Activated CD4-positive, alpha-beta T cell treated with anti-CD3 and anti-CD28 coated beads, Interleukin-2, amount 10 ng/mL, durations not matched to agents 7 days and 5 days (primary cell): ENCODE measurements around the gene PCSK5. TPM values are rescaled to one million over a fixed set of nuclear protein-coding genes. Genes with fewer than 3 reads are reported as not detected.

ENCODE experiments used
- CTCF ChIA-PET: fragments of 350-600 bp; sonication (Branson Sonifier 250); formaldehyde crosslinking; loops from one replicate; lab custom pipeline; 2021; ENCODE audit warnings: antibody characterized with exemption; lab: Charles Lee
- POLR2A ChIA-PET: fragments of 350-600 bp; sonication (Branson Sonifier 250); formaldehyde crosslinking; loops from one replicate; lab custom pipeline; 2021; ENCODE audit warnings: antibody characterized with exemption; lab: Charles Lee
- DNase-seq: peaks from one replicate; pipeline ENCODE4 v3.0.0-alpha.2; 2020
- H3K27ac Mint-ChIP-seq: one replicate; pipeline ENCODE4 v1.8.0; 2021; ENCODE audit warnings: mild to moderate bottlenecking, moderate library complexity, mixed read lengths
- H3K27me3 Mint-ChIP-seq: one replicate; pipeline ENCODE4 v1.8.0; 2021; ENCODE audit warnings: mixed read lengths
- H3K36me3 Mint-ChIP-seq: one replicate; pipeline ENCODE4 v1.8.0; 2021; ENCODE audit warnings: low read depth, mixed read lengths
- H3K4me1 Mint-ChIP-seq: one replicate; pipeline ENCODE4 v1.8.0; 2021; ENCODE audit warnings: mixed read lengths
- H3K4me3 Mint-ChIP-seq: one replicate; pipeline ENCODE4 v1.8.0; 2021; ENCODE audit warnings: mild to moderate bottlenecking, moderate library complexity, mixed read lengths
- H3K9me3 Mint-ChIP-seq: one replicate; pipeline ENCODE4 v1.8.0; 2021; ENCODE audit warnings: mixed read lengths
- total RNA-seq, 2 experiments: library from RNA; stranded (reverse); gene quantifications; one replicate each; pipeline ENCODE4 v1.2.3, GENCODE V29; 2021

Gene PCSK5
- total RNA-seq, 2 experiments from 2014 or later = 3.9 to 4.3 TPM

DNA sequence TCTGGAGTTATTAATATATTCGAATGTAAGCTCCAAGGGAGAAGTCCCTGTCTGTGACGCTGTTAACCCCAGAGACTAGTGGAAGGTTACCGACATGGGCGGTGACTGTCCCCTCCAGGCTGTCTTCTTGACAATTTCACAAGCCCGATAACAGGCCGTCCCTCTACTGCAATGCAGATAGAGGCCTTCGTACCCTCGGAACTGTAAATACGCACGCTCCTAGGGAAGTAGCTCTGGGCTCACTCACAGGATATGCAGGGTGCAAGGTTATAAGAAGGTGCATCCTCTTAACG is 504.4 kb downstream of the PCSK5 start:
- peak overlapping the region; percentile 98 for H3K27ac Mint-ChIP-seq
- ChIA-PET POLR2A (interaction anchor here (1.0 to 1.1 kb wide), 2 partner anchors 9 to 266 kb away, joined by 3 read pairs; no protein-coding TSS in a partner anchor), CTCF (interaction anchor here (0.6 to 1.7 kb wide), 11 partner anchors 8 to 505 kb away, joined by 3 to 6 read pairs (median 4); partner anchors contain the start of genes GCNT1 and PCSK5)
- peaks cover 36% of the 10 kb centered on the region for H3K4me1 Mint-ChIP-seq
- H3K36me3 Mint-ChIP-seq = peaks cover 22% of the 10 kb centered on the region
- peak overlapping the region; percentile 88 for H3K4me3 Mint-ChIP-seq
- H3K27me3 Mint-ChIP-seq = no peaks in the 10 kb centered on the region
- peak; percentile 69 for DNase-seq
- peaks cover 2% of the 10 kb centered on the region for H3K9me3 Mint-ChIP-seq

DNA sequence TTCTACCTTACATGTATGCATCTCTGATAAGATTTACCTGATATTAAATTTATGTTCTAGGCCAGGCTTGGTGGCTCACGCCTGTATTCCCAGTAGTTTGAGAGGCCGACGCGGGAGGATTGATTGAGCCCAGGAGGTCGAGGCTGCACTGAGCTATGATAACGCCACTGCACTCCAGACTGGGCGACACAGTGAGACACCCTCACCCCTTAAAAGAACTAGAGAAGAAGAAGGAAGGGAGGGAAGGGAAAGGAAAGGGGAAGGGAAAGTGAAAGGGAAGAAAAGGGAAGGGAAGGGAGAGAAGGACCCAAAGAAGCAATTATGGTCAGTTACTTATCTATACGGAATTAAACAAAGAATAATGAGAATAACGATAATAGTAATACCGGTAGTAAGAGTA is 504.9 kb downstream of the PCSK5 start:
- Mint-ChIP-seq H3K27ac (peak overlapping the region; percentile 78), H3K9me3 (peaks cover 2% of the 10 kb centered on the region), H3K4me3 (peak overlapping the region; percentile 65), H3K27me3 (no peaks in the 10 kb centered on the region), H3K4me1 (peaks cover 39% of the 10 kb centered on the region), H3K36me3 (peaks cover 22% of the 10 kb centered on the region)
- DNase-seq = no peak
- POLR2A ChIA-PET = interaction anchor here (1.1 kb wide), 1 partner anchor 265 kb away, joined by 3 read pairs; no protein-coding TSS in a partner anchor
- CTCF ChIA-PET = interaction anchor here (1.1 to 1.7 kb wide), 5 partner anchors 8 to 255 kb away, joined by 3 to 5 read pairs (median 4); partner anchors contain the start of gene GCNT1

DNA sequence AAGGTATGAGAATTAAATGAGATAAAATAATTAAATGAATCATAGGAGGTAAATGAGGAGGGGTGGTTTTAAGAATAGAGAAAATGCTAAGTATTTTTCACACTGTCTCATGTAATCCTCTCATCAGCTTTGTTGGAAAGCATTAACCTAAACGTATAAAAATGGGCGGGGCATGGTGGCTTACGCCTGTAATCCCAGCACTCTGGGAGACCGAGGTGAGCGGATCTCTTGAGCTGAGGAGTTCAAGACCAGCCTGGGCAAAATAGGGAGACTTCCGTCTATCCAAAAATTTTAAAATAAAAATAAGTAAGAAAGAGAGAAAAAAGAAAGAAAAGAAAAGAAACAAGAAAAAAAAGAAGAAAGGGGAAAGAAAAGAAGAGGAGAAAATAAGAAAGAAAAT is 505.7 kb downstream of the PCSK5 start:
- Mint-ChIP-seq H3K36me3 (peaks cover 16% of the 10 kb centered on the region), H3K27me3 (no peaks in the 10 kb centered on the region), H3K27ac (no peak overlapping the region), H3K9me3 (peaks cover 2% of the 10 kb centered on the region), H3K4me1 (peaks cover 38% of the 10 kb centered on the region), H3K4me3 (no peak overlapping the region)
- CTCF ChIA-PET = no interaction called here
- no peak for DNase-seq
- POLR2A ChIA-PET = no interaction called here

DNA sequence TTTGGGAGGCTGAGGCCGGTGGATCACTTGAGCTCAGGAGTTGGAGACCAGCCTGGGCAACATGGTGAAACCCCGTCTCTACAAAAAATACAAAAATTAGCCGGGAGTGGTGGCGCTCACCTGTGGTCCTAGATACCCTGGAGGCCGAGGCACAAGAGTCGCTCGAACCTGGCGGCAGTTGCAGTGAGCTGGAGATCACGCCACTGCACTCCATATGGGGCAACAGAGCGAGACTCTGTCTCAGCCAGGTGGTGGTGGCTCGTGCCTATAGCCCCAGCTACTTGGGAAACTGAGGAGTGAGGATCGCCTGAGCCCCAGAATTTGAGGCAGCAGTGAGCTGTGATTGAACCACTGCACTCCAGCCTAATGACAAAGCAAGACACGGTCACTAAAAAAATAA is 506.1 kb downstream of the PCSK5 start:
- CTCF ChIA-PET = no interaction called here
- Mint-ChIP-seq H3K4me3 (no peak overlapping the region), H3K27ac (no peak overlapping the region), H3K36me3 (peaks cover 13% of the 10 kb centered on the region), H3K9me3 (peaks cover 2% of the 10 kb centered on the region), H3K4me1 (peaks cover 40% of the 10 kb centered on the region), H3K27me3 (no peaks in the 10 kb centered on the region)
- DNase-seq = no peak
- POLR2A ChIA-PET = no interaction called here

DNA sequence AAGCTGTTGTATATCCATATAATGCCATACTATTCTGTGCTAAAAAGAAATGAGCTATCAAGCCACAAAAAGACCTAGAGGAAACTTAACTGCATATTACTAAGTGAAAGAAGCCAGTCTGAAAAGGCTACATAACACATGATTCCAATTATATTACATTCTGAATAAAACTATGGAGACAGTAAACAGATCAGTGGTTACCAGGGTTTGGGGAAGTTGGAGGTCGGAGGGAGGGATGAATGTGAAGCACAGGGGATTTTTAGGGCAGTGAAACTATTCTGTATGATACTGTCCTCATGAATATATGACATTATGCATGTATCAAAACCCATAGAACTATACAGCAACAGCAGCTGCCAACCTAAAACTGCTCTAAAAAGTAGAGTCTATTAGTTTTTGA is 509.4 kb downstream of the PCSK5 start:
- H3K4me1 Mint-ChIP-seq = peaks cover 41% of the 10 kb centered on the region
- no peak for DNase-seq
- POLR2A ChIA-PET = no interaction called here
- H3K36me3 Mint-ChIP-seq = no peaks in the 10 kb centered on the region
- H3K27me3 Mint-ChIP-seq = no peaks in the 10 kb centered on the region
- H3K4me3 Mint-ChIP-seq = no peak overlapping the region
- H3K27ac Mint-ChIP-seq = no peak overlapping the region
- H3K9me3 Mint-ChIP-seq = no peaks in the 10 kb centered on the region
- CTCF ChIA-PET = no interaction called here

DNA sequence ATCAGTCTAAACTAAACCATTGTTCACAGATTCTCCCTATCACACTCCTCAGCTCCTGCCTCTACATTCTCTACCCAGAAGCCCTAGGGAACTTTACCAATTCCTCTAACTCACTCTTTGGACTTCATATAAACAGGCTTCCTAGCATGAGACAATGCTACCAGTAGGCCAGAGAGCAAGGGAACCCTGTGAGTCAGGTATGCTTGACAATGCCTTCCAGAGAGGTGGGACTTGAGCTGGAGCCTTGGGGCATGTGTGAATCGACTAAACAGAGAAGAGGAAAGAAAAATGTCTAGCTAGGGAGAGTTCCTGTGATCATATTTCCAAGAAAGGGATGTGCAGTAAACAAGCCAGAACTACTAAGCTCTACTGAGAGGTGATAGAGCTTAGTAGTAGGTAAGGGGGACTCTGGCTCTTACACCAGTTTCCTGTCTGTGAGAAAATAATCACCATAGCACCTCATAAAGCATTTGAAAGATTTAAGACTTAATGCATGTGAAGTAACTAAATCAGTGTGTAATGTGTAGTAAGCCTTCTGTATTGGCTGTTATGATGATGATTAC is 510.1 kb downstream of the PCSK5 start:
- H3K9me3 Mint-ChIP-seq = no peaks in the 10 kb centered on the region
- ChIA-PET POLR2A (no interaction called here), CTCF (interaction anchor here (0.6 kb wide), 1 partner anchor 18 kb away, joined by 3 read pairs; no protein-coding TSS in a partner anchor)
- peaks cover 36% of the 10 kb centered on the region for H3K4me1 Mint-ChIP-seq
- no peak overlapping the region for H3K4me3 Mint-ChIP-seq
- no peaks in the 10 kb centered on the region for H3K27me3 Mint-ChIP-seq
- no peak for DNase-seq
- no peaks in the 10 kb centered on the region for H3K36me3 Mint-ChIP-seq
- no peak overlapping the region for H3K27ac Mint-ChIP-seq

DNA sequence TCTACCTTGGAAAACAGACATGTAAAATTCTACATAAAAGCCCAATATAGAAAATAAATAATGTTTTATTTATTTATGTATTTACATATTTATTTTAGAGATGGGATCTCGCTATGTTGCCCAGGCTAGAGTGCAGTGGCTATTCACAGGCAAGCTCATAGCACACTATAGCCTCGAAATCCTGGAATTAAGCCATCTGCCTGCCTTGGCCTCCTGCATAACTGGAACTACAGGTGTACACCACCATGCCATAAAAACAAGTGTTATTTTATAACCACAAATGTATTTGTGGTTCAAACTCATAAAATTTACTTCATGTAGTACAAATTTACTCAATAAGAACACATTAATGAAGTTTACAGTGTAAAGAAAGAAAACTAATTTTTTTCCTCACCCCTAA is 510.7 kb downstream of the PCSK5 start:
- Mint-ChIP-seq H3K27ac (no peak overlapping the region), H3K4me1 (peaks cover 34% of the 10 kb centered on the region), H3K27me3 (no peaks in the 10 kb centered on the region), H3K9me3 (no peaks in the 10 kb centered on the region), H3K4me3 (no peak overlapping the region), H3K36me3 (no peaks in the 10 kb centered on the region)
- ChIA-PET POLR2A (no interaction called here), CTCF (interaction anchor here (1.7 kb wide), 1 partner anchor 9 kb away, joined by 3 read pairs; no protein-coding TSS in a partner anchor)
- DNase-seq = no peak

DNA sequence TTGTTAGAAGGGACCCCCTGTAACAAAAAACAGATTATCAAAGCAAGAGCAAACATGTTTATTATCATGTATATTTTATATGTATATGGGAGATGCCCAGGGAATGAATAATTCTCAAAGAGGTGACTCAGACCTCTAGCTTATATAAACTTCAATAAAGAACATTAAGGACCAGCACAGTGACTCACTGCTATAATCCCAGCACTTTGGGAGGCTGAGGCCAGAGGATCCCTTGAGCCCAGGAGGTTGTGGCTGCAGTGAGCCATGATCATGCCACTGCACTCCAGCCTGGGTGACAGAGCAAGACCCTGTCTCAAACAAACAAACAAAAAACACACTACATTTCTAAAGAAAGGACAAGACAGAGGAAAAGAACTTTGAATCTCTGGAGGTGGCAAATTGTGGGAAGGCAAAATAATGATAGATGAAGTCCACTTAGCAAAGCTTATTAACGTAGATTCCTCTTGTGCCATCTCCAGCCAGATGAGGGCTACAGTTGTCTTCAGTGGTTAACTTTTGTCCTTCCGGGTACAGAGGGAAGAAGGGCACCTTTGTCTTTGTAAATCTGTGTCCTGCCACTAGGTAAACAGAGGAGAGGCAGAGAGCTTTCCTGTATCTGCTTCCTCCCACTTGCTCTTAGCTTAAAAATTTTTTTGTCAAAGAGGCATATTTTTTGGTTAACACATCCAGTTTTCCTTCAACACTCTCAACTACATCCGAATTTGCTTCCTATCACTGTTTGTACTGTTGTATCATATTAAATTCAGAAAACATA is 511.3 kb downstream of the PCSK5 start:
- Mint-ChIP-seq H3K9me3 (no peaks in the 10 kb centered on the region), H3K36me3 (no peaks in the 10 kb centered on the region), H3K4me3 (no peak overlapping the region), H3K4me1 (peaks cover 34% of the 10 kb centered on the region), H3K27me3 (no peaks in the 10 kb centered on the region), H3K27ac (no peak overlapping the region)
- POLR2A ChIA-PET = no interaction called here
- no peak for DNase-seq
- CTCF ChIA-PET = interaction anchor here (1.1 to 1.7 kb wide), 3 partner anchors 9 to 50 kb away, joined by 3 to 4 read pairs (median 3); no protein-coding TSS in a partner anchor

DNA sequence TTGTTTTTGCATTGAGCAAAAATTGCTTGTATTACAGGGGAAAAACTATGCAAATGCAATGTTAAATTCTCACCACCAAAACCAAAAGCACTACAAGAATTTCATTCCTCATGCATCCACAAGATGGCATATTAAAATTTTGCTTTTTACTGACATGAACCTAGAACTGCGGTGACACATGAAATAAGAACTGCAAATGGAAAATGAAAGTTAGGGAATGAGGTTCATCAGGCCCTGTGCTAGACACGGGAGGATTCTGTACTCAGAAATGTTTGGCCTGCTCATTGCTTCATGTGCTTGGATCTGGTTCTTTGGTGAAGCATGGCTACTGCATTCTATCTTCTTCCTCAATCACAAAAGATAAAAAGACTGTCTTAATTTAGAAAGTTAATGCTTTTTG is 512.9 kb downstream of the PCSK5 start:
- Mint-ChIP-seq H3K9me3 (no peaks in the 10 kb centered on the region), H3K4me3 (peak overlapping the region; percentile 51), H3K4me1 (peaks cover 34% of the 10 kb centered on the region), H3K27me3 (no peaks in the 10 kb centered on the region), H3K36me3 (no peaks in the 10 kb centered on the region), H3K27ac (peak overlapping the region; percentile 81)
- ChIA-PET POLR2A (no interaction called here), CTCF (interaction anchor here (0.7 to 1.0 kb wide), 2 partner anchors 9 to 36 kb away, joined by 3 to 5 read pairs; no protein-coding TSS in a partner anchor)
- peak; percentile 45 for DNase-seq

DNA sequence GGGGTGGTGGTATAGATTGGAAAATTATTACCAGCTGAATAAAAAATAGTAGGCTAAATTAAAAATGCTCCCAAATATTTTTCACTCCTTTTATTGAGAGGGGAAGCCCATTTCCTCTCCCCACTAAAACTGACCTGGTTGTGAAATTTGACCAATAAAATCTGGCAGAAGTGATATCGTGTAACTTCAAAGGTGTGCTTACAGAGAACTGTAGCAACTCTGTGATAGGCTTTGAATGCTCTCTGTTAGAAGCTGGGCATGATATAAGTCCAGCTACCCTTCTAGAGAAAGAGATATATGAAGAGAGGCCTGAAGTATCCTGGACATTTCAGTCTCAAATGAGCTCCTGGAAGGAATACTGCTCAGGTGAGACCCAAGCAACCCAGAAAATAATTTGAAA is 513.9 kb downstream of the PCSK5 start:
- Mint-ChIP-seq H3K9me3 (no peaks in the 10 kb centered on the region), H3K27me3 (no peaks in the 10 kb centered on the region), H3K4me1 (peaks cover 40% of the 10 kb centered on the region), H3K4me3 (no peak overlapping the region), H3K36me3 (no peaks in the 10 kb centered on the region), H3K27ac (no peak overlapping the region)
- ChIA-PET POLR2A (interaction anchor here (0.7 kb wide), 1 partner anchor 10 kb away, joined by 3 read pairs; the partner anchor contains the start of gene RFK), CTCF (interaction anchor here (0.6 to 1.0 kb wide), 3 partner anchors 26 to 254 kb away, joined by 4 to 5 read pairs (median 4); no protein-coding TSS in a partner anchor)
- DNase-seq = no peak

DNA sequence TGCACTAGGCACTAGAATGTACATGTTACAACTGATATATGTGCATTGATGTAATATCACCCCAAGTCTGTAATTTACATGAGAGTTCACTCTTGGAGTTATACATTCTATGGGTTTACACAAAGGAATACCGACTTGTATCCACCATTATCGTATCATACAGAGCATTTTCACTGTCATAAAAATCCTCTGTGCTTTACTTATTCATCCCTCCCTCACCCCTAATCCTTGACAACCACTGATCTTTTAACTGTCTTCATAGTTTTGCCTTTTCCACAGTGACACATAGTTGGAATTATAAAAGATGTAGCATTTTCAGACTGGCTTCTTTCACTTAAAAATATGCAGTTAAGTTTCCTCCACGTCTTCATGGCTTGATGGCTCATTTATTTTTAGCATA is 514.9 kb downstream of the PCSK5 start:
- POLR2A ChIA-PET = no interaction called here
- CTCF ChIA-PET = interaction anchor here (1.0 kb wide), 1 partner anchor 14 kb away, joined by 3 read pairs; no protein-coding TSS in a partner anchor
- no peak overlapping the region for H3K4me3 Mint-ChIP-seq
- no peaks in the 10 kb centered on the region for H3K36me3 Mint-ChIP-seq
- H3K27me3 Mint-ChIP-seq = no peaks in the 10 kb centered on the region
- no peak for DNase-seq
- H3K4me1 Mint-ChIP-seq = peaks cover 37% of the 10 kb centered on the region
- H3K27ac Mint-ChIP-seq = no peak overlapping the region
- no peaks in the 10 kb centered on the region for H3K9me3 Mint-ChIP-seq

DNA sequence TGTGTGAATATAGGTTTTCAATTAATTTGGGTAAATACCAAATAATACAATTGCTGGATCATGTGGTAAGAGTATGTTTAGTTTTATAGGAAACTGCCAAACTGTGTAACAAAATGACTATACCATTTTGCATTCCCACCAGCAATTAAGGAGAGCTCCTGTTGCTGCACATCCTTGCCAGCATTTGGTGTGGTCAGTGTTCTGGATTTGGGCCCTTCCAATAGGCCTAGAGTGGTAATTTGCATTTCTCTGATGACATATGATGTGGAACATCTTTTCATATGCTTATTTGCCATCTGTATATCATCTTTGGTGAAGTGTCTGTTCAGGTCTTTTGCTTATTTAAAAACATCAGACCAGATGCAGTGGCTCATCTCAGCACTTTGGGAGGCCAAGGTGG is 515.4 kb downstream of the PCSK5 start:
- no peaks in the 10 kb centered on the region for H3K9me3 Mint-ChIP-seq
- DNase-seq = no peak
- CTCF ChIA-PET = interaction anchor here (0.9 to 1.4 kb wide), 3 partner anchors 14 to 37 kb away, joined by 3 read pairs; no protein-coding TSS in a partner anchor
- no peak overlapping the region for H3K4me3 Mint-ChIP-seq
- POLR2A ChIA-PET = interaction anchor here (0.6 kb wide), 1 partner anchor 35 kb away, joined by 3 read pairs; no protein-coding TSS in a partner anchor
- no peak overlapping the region for H3K27ac Mint-ChIP-seq
- peaks cover 33% of the 10 kb centered on the region for H3K4me1 Mint-ChIP-seq
- H3K27me3 Mint-ChIP-seq = no peaks in the 10 kb centered on the region
- no peaks in the 10 kb centered on the region for H3K36me3 Mint-ChIP-seq
